Activated CD4-positive, alpha-beta T cell treated with anti-CD3 and anti-CD28 coated beads, Interleukin-2, amount 10 ng/mL, durations not matched to agents 7 days and 5 days (primary cell): ENCODE data around the gene ANGPT4. TPM values are rescaled to one million over a fixed set of nuclear protein-coding genes. Genes with fewer than 3 reads are reported as not detected.
A peak's percentile ranks its signal among the peaks of the same experiment; 100 is the strongest.

Experiments used
- CTCF ChIA-PET: fragments of 350-600 bp; sonication (Branson Sonifier 250); formaldehyde crosslinking; loops from one replicate; lab custom pipeline; 2021; ENCODE audit warnings: antibody characterized with exemption; lab: Charles Lee
- POLR2A ChIA-PET: fragments of 350-600 bp; sonication (Branson Sonifier 250); formaldehyde crosslinking; loops from one replicate; lab custom pipeline; 2021; ENCODE audit warnings: antibody characterized with exemption; lab: Charles Lee
- DNase-seq: peaks from one replicate; pipeline ENCODE4 v3.0.0-alpha.2; 2020
- H3K27ac Mint-ChIP-seq: one replicate; pipeline ENCODE4 v1.8.0; 2021; ENCODE audit warnings: mild to moderate bottlenecking, moderate library complexity, mixed read lengths
- H3K27me3 Mint-ChIP-seq: one replicate; pipeline ENCODE4 v1.8.0; 2021; ENCODE audit warnings: mixed read lengths
- H3K36me3 Mint-ChIP-seq: one replicate; pipeline ENCODE4 v1.8.0; 2021; ENCODE audit warnings: low read depth, mixed read lengths
- H3K4me1 Mint-ChIP-seq: one replicate; pipeline ENCODE4 v1.8.0; 2021; ENCODE audit warnings: mixed read lengths
- H3K4me3 Mint-ChIP-seq: one replicate; pipeline ENCODE4 v1.8.0; 2021; ENCODE audit warnings: mild to moderate bottlenecking, moderate library complexity, mixed read lengths
- H3K9me3 Mint-ChIP-seq: one replicate; pipeline ENCODE4 v1.8.0; 2021; ENCODE audit warnings: mixed read lengths
- total RNA-seq, 2 experiments: library from RNA; stranded (reverse); gene quantifications; one replicate each; pipeline ENCODE4 v1.2.3, GENCODE V29; 2021

ANGPT4 gene, protein sequence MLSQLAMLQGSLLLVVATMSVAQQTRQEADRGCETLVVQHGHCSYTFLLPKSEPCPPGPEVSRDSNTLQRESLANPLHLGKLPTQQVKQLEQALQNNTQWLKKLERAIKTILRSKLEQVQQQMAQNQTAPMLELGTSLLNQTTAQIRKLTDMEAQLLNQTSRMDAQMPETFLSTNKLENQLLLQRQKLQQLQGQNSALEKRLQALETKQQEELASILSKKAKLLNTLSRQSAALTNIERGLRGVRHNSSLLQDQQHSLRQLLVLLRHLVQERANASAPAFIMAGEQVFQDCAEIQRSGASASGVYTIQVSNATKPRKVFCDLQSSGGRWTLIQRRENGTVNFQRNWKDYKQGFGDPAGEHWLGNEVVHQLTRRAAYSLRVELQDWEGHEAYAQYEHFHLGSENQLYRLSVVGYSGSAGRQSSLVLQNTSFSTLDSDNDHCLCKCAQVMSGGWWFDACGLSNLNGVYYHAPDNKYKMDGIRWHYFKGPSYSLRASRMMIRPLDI
- not detected for total RNA-seq

DNA sequence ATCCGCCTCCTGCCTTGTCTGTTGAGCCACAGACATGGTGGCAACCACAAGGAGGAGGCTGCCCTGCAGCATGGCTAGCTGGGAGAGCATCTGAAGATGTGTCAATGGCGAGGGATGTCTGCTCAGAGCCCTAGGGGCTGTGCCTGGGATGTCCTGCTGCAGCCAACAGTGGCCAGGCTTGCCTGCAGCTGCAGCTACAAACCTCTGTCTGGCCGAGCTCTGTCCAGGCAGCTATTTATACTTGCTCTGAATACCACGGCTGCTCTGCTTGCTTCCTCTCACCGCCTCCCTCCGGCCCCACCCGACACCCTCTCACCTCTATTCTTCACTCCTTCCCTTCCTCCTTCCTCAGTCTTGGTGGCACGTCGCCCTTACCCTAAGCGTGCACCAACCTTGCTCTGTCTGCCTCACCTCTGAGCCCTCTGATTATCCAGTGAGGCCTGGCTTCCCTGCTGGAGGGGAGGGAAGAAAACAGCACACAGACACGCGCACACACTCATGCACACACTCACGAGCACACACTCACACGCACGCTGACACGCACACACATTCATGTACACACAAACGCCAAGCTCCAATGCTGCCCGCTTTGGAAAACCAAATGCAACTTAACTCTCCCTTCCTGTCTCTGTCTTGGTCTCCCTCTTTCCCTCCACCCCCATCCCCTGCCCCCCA, at the start of gene ANGPT4:
ANGPT4 (minus strand) TSS at position 210 of the 675 bp plus-strand sequence; CDS start at position 90, 120 bp downstream.
- Mint-ChIP-seq H3K4me1 (no peaks in the 10 kb centered on the region), H3K4me3 (no peak within 1 kb of the TSS), H3K27ac (no peak within 1 kb of the TSS), H3K9me3 (no peaks in the 10 kb centered on the region), H3K27me3 (peaks cover 11% of the 10 kb centered on the region), H3K36me3 (no peaks in the 10 kb centered on the region)
- ChIA-PET POLR2A (no interaction called here), CTCF (interaction anchor here (0.6 to 1.1 kb wide), 2 partner anchors 10 to 338 kb away, joined by 3 read pairs; no protein-coding TSS in a partner anchor)
- DNase-seq = no peak

DNA sequence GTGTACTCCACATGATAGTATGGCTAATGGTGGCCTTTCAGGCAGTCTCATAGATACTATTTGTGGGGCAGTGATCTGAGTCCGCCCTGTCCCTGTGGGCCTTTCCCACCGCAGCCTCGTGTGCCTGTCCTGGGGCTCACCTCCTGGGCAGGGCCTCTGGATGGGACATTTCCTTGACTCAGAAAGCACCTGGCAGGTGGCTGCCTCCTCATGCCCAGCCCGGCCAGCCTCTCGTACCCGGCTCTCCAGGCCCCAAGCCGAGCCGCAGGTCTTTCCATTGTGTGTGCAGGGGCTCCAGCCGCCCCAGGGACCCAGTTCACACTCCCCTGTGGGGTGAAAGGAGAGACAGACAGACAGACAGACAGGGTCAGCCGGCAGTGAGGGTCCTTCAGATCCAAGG, 47.7 kb upstream of the ANGPT4 start:
- DNase-seq = no peak
- H3K4me3 Mint-ChIP-seq = no peak overlapping the region
- CTCF ChIA-PET = no interaction called here
- H3K27ac Mint-ChIP-seq = no peak overlapping the region
- peaks cover 2% of the 10 kb centered on the region for H3K4me1 Mint-ChIP-seq
- no peaks in the 10 kb centered on the region for H3K27me3 Mint-ChIP-seq
- POLR2A ChIA-PET = no interaction called here
- H3K36me3 Mint-ChIP-seq = no peaks in the 10 kb centered on the region
- H3K9me3 Mint-ChIP-seq = no peaks in the 10 kb centered on the region

DNA sequence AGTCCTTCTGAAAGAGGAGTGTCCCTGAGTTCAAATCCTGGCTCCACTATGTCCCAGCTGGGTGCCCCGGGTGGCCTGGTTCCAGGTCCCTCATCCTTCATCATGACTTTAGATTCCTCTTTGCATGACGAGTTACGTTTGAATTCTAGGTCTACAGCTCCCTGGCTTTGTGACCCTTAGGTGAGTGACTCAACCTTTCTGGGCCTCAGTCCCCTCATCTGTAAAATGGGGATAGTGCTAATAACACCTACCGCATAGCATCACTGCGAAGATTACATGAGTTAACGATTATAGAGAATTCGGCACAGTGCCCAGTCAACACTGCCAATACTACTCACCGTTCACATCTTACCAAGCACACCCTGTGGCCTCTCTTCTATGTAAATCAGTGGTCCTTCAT, 46.5 kb upstream of the ANGPT4 start:
- Mint-ChIP-seq H3K4me3 (no peak overlapping the region), H3K9me3 (no peaks in the 10 kb centered on the region), H3K27me3 (peaks cover 2% of the 10 kb centered on the region), H3K4me1 (peaks cover 2% of the 10 kb centered on the region), H3K36me3 (no peaks in the 10 kb centered on the region), H3K27ac (no peak overlapping the region)
- no peak for DNase-seq
- CTCF ChIA-PET = interaction anchor here (1.0 to 1.5 kb wide), 2 partner anchors 12 to 153 kb away, joined by 3 read pairs; no protein-coding TSS in a partner anchor
- POLR2A ChIA-PET = no interaction called here

DNA sequence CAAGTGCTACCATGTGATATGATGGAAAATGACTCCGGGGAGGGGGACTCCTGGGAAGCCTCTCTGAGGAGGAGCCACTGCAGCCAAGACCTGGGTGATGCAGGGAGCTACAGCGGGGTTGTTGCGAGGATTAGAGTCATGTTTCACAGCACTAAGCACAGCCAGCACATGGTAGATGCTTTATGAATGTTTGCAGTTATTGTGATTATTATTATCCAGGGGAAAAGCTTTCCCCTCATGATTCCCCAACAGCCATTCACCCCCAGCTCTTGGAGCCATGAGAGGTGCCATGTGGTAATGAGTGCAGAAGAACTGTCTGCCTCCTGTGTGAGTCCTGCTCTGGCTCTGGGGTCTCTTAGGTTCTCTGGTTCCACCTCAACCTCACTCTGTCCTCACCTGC, 46.1 kb upstream of the ANGPT4 start:
- H3K36me3 Mint-ChIP-seq = no peaks in the 10 kb centered on the region
- peaks cover 2% of the 10 kb centered on the region for H3K4me1 Mint-ChIP-seq
- ChIA-PET POLR2A (no interaction called here), CTCF (interaction anchor here (0.6 to 1.5 kb wide), 3 partner anchors 13 to 152 kb away, joined by 3 read pairs; no protein-coding TSS in a partner anchor)
- H3K4me3 Mint-ChIP-seq = no peak overlapping the region
- H3K27me3 Mint-ChIP-seq = peaks cover 2% of the 10 kb centered on the region
- no peaks in the 10 kb centered on the region for H3K9me3 Mint-ChIP-seq
- no peak overlapping the region for H3K27ac Mint-ChIP-seq
- no peak for DNase-seq

DNA sequence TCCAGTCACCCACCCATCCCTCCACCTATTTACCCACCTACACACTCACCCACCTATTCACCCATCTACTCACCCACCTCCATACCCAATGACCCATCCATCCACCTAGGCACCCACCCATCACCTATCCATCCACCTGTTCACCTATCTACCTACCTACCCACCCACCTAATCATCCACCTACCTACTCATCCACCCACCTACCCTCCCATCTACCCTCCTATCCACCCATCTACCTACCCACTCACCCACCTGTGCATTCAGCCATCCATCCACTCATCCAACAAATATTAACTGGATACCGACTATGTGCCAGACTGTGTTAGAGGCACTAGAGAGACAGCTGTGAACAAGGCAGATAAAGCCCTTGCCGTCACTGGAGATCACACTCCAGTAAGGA, 45.6 kb upstream of the ANGPT4 start:
- H3K36me3 Mint-ChIP-seq = no peaks in the 10 kb centered on the region
- peaks cover 2% of the 10 kb centered on the region for H3K27me3 Mint-ChIP-seq
- peaks cover 2% of the 10 kb centered on the region for H3K4me1 Mint-ChIP-seq
- ChIA-PET CTCF (interaction anchor here (0.6 to 1.5 kb wide), 4 partner anchors 13 to 152 kb away, joined by 3 read pairs; no protein-coding TSS in a partner anchor), POLR2A (no interaction called here)
- no peak for DNase-seq
- no peak overlapping the region for H3K4me3 Mint-ChIP-seq
- H3K27ac Mint-ChIP-seq = no peak overlapping the region
- no peaks in the 10 kb centered on the region for H3K9me3 Mint-ChIP-seq

DNA sequence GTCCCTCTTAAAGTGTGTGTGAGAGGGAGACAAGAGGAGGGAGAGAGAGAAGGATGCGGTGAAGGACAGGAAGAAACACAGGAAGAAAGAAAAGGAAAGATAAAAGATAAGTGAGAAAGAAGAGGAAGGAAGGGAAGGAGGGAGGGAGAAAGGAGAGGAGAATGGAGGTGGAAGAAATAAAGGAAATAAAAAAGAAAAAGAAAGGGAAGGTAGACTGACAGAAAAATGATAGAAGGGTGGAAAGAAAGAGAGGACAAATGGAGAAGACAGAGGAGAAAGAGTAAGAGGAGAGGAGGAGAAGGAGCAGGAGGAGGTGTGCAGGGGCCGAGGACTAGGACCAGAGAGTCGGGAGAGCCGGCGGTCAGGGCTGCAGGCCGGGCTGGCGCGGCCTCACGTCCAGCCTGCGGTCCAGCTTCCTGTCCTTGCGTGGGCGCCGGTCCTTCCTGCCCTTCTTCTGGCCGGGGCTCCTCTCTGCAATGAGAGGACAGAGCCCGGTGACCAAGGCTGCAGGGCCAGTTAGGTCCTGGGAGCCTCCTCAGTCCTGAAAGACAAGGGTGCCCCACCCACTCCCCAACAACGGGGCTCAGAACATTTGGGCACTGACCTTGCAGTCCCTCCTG, 44.0 kb upstream of the ANGPT4 start:
- ChIA-PET POLR2A (no interaction called here), CTCF (no interaction called here)
- Mint-ChIP-seq H3K4me1 (peaks cover 2% of the 10 kb centered on the region), H3K36me3 (no peaks in the 10 kb centered on the region), H3K4me3 (no peak overlapping the region), H3K9me3 (no peaks in the 10 kb centered on the region), H3K27ac (no peak overlapping the region), H3K27me3 (peaks cover 9% of the 10 kb centered on the region)
- DNase-seq = no peak

DNA sequence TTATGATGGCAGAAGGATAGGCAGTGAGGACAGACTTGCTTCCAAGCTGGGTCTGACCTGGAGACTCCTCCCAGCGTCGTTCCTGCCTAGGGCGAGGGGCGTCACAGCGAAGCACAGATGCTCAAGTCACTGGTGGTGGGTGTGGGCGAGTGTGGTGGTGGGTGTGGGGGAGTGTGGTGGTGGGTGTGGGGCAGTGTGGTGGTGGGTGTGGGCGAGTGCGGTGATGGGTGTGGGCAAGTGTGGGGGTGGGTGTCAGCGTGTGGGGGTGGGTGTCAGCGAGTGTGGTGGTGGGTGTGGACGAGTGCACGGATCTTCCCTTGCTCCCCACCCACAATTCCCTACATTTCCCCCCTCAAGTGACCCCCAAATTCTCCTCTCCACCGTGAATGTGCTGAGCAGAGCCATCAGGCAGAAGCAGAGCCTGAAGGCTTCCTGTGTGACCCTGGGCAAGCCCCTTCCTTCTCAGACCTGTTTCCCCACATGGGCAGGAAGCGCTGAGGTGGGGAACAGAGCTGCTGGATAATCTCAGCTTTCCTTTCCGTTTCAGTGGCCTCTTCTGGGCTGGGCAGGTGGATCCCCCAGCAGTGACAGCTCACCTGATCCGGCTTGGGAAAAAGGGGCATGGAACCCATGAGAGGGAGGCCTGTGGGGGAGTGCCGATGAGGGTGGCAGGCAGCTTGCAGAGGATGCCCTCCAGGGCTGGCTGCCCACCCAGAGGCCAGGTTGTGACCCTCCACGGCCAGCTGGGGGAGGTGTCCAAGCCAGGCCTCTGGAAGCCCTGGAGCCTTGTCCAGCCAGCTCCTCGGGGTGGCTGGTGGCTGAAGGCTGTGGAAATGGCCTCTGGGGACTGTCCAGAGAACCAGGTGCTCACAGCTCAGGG, 43.0 kb upstream of the ANGPT4 start:
- no peak overlapping the region for H3K27ac Mint-ChIP-seq
- peaks cover 14% of the 10 kb centered on the region for H3K27me3 Mint-ChIP-seq
- peaks cover 2% of the 10 kb centered on the region for H3K4me1 Mint-ChIP-seq
- ChIA-PET POLR2A (no interaction called here), CTCF (interaction anchor here (5.3 kb wide), 1 partner anchor 143 kb away, joined by 49 read pairs; no protein-coding TSS in a partner anchor)
- H3K36me3 Mint-ChIP-seq = no peaks in the 10 kb centered on the region
- no peak overlapping the region for H3K4me3 Mint-ChIP-seq
- H3K9me3 Mint-ChIP-seq = no peaks in the 10 kb centered on the region
- no peak for DNase-seq

DNA sequence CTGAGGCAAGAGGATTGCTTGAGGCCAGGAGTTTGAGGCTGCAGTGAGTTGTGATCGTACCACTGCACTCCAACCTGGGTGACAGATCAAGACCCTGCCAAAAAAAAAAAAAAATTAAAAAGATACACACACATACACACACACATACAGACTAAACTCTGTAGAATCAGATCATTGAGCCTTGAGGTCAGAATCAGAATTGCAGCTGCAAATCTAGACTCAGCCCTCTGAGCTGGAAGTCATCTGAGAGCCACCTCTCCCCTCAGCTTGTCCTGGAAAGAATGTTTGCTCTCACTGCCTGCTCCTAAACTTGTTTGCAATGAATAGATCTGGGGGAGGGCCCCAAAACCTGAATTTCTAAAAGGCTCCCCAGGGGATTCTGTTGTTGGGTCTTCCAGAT, 41.4 kb upstream of the ANGPT4 start:
- Mint-ChIP-seq H3K4me1 (peaks cover 2% of the 10 kb centered on the region), H3K27ac (no peak overlapping the region), H3K36me3 (no peaks in the 10 kb centered on the region), H3K4me3 (no peak overlapping the region), H3K27me3 (peaks cover 14% of the 10 kb centered on the region), H3K9me3 (no peaks in the 10 kb centered on the region)
- CTCF ChIA-PET = interaction anchor here (0.8 to 5.3 kb wide), 5 partner anchors 18 to 254 kb away, joined by 3 to 49 read pairs (median 4); no protein-coding TSS in a partner anchor
- POLR2A ChIA-PET = no interaction called here
- no peak for DNase-seq

DNA sequence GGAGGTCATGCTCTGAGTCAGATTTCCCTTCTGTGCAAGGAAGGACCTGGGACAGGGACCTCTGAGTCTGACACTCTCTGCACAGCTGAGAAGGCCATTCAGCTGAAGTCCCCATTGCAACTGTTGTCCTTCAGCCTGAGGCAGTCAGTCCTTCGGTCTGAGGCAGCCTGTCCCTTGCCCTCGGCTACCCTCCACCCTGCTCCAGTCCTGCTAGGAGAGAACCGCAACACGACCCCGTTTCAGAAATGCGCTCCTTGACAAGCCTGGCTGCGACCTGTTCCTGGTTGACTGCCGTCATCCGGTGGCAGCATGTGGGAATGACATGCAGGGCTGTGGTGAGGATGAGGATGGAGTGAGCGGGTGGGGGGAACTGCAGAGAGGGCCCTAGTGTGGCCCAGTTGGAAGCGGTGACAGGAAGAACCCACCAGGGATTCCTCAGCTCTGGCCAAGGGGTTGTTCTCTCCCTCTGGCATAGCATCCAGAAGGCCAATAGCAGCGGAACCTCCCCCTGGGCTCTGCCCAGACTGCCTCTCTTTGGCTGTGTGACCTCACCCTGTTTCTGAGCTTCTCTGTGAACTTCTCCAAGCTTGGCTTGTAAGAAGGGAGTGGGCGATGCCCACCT, 40.3 kb upstream of the ANGPT4 start:
- Mint-ChIP-seq H3K36me3 (no peaks in the 10 kb centered on the region), H3K27me3 (peaks cover 14% of the 10 kb centered on the region), H3K9me3 (no peaks in the 10 kb centered on the region), H3K27ac (no peak overlapping the region), H3K4me1 (peaks cover 2% of the 10 kb centered on the region), H3K4me3 (no peak overlapping the region)
- CTCF ChIA-PET = interaction anchor here (0.6 to 5.3 kb wide), 14 partner anchors 10 to 255 kb away, joined by 3 to 49 read pairs (median 4); partner anchors contain the start of gene FAM110A
- POLR2A ChIA-PET = no interaction called here
- DNase-seq = peak; percentile 76

DNA sequence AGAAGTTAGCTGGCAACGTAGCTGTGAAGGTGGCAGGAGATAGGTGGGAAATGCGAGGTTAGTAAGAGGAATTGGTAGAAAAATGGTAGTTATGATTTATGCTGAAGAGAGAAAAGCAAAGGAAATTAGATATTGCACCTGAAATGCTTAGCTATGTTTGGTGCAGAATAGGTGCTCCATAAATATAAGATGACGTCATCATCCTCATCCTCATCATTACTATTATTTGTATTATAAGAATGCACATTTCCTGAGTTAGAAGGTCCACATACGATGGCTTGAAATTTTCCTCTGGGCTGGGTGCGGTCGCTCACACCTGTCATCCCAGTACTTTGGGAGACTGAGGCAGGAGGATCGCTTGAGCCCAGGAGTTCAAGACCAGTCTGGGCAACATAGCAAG, 39.5 kb upstream of the ANGPT4 start:
- no peak overlapping the region for H3K4me3 Mint-ChIP-seq
- H3K36me3 Mint-ChIP-seq = no peaks in the 10 kb centered on the region
- H3K4me1 Mint-ChIP-seq = peaks cover 2% of the 10 kb centered on the region
- DNase-seq = no peak
- POLR2A ChIA-PET = no interaction called here
- CTCF ChIA-PET = interaction anchor here (0.9 to 5.3 kb wide), 9 partner anchors 9 to 139 kb away, joined by 3 to 49 read pairs (median 4); partner anchors contain the start of gene FAM110A
- H3K9me3 Mint-ChIP-seq = no peaks in the 10 kb centered on the region
- H3K27me3 Mint-ChIP-seq = peaks cover 14% of the 10 kb centered on the region
- no peak overlapping the region for H3K27ac Mint-ChIP-seq

DNA sequence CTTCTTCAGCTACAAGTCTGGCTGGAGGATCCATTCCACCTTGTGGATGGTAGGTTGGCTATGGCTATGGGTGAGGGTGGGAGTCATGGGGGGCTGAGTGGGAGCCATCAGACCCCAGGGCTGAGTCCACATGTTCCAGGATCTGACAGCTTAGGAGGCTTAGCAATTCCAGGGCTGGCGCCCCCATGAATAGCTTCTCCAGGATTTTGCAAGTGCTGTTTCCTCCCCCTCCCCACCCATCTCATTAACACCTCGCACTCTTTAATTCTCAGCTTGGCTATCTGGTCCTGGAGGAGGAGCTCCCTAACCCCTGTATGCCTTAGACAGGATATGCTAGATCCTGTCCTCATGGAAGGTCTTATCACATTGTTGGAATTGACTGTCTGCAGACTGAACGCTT, 39.0 kb upstream of the ANGPT4 start:
- DNase-seq = no peak
- ChIA-PET CTCF (interaction anchor here (1.1 to 5.3 kb wide), 6 partner anchors 8 to 139 kb away, joined by 3 to 49 read pairs (median 6); partner anchors contain the start of gene FAM110A), POLR2A (no interaction called here)
- H3K27ac Mint-ChIP-seq = no peak overlapping the region
- no peak overlapping the region for H3K4me3 Mint-ChIP-seq
- peaks cover 14% of the 10 kb centered on the region for H3K27me3 Mint-ChIP-seq
- peaks cover 2% of the 10 kb centered on the region for H3K4me1 Mint-ChIP-seq
- no peaks in the 10 kb centered on the region for H3K9me3 Mint-ChIP-seq
- H3K36me3 Mint-ChIP-seq = no peaks in the 10 kb centered on the region
